ENCODE measurements around the gene A2ML1. TPM values are rescaled to one million over a fixed set of nuclear protein-coding genes. Genes with fewer than 3 reads are reported as not detected.
"Not testable (repeated sequence)": the region's sequence is repeated elsewhere in the genome, so short reads cannot be mapped to it uniquely, and the experiment has no call there.

A2ML1 gene
- total RNA-seq, 1 experiment from 2014 or later = not detected

DNA sequence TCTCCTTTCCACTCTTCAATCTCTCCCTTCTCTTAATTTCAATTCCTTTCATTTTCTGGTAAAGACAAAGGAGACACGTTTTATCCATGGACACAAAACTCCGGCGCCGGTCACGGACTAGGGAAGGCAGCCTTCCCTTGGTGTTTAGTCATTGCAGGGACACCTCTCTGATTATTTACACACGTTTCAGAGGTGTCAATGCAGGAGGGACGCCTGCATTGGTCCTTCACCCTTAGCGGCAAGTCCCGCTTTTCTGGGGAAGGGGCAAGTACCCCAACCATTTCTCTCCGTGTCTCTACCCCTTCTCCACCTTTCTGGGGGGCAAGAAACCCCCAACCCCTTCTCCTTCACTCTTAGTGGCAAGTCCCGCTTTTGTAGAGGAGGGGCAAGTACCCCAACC lies 16.9 kb upstream of the A2ML1 start:
- not testable (repeated sequence) for H2AFZ ChIP-seq (ENCODE audit: low read length); H3K27ac ChIP-seq (ENCODE audit: low read length); H3K4me1 ChIP-seq (ENCODE audit: low read length); H3K79me2 ChIP-seq (ENCODE audit: low read length); H3K4me3 ChIP-seq (ENCODE audit: low read length); H4K20me1 ChIP-seq (ENCODE audit: insufficient read depth, low read depth, low read length); DNase-seq; H3K4me2 ChIP-seq (ENCODE audit: low read depth, low read length, poor library complexity, severe bottlenecking); H3K27me3 ChIP-seq (ENCODE audit: low read length); H3K9ac ChIP-seq (ENCODE audit: low read length); H3K9me3 ChIP-seq (ENCODE audit: low read length); H3K9me2 ChIP-seq (replicated peaks; ENCODE audit: insufficient read depth, low read length); H3K36me3 ChIP-seq (ENCODE audit: insufficient read depth, low read length)

DNA sequence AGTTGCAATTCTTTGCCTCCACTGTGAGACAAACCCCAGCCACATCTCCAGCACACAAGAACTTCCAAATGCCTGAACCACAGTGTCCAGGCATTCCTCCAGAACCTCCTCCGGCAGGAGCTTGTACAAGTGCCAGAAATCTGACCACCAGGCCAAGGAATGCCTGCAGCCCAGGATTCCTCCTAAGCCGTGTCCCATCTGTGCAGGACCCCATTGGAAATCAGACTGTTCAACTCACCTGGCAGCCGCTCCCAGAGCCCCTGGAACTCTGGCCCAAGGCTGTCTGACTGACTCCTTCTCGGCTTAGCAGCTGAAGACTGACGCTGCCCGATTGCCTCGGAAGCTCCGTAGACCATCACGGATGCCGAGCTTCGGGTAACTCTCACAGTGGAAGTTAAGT lies 15.3 kb upstream of the A2ML1 start:
- not testable (repeated sequence) for H3K4me3 ChIP-seq (ENCODE audit: low read length); H3K9me3 ChIP-seq (ENCODE audit: low read length); H3K4me1 ChIP-seq (ENCODE audit: low read length); H3K79me2 ChIP-seq (ENCODE audit: low read length); H3K4me2 ChIP-seq (ENCODE audit: low read depth, low read length, poor library complexity, severe bottlenecking); H3K27me3 ChIP-seq (ENCODE audit: low read length); DNase-seq; H3K36me3 ChIP-seq (ENCODE audit: insufficient read depth, low read length); H4K20me1 ChIP-seq (ENCODE audit: insufficient read depth, low read depth, low read length); H2AFZ ChIP-seq (ENCODE audit: low read length); H3K27ac ChIP-seq (ENCODE audit: low read length); H3K9ac ChIP-seq (ENCODE audit: low read length); H3K9me2 ChIP-seq (replicated peaks; ENCODE audit: insufficient read depth, low read length)

DNA sequence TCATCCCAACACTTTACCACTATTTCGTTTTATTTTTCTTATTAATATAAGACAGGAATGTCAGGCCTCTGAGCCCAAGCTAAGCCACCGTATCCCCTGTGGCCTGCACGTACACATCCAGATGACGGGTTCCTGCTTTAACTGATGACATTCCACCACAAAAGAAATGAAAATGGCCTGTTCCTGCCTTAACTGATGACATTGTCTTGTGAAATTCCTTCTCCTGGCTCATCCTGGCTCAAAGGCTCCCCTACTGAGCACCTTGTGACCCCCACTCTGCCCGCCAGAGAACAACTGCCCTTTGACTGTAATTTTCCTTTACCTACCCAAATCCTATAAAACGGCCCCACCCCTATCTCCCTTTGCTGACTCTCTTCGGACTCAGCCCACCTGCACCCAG lies 12.3 kb upstream of the A2ML1 start:
- not testable (repeated sequence) for H3K27ac ChIP-seq (ENCODE audit: low read length); H3K36me3 ChIP-seq (ENCODE audit: insufficient read depth, low read length); H3K4me1 ChIP-seq (ENCODE audit: low read length); H3K4me3 ChIP-seq (ENCODE audit: low read length); H4K20me1 ChIP-seq (ENCODE audit: insufficient read depth, low read depth, low read length); DNase-seq; H3K9me2 ChIP-seq (replicated peaks; ENCODE audit: insufficient read depth, low read length); H3K27me3 ChIP-seq (ENCODE audit: low read length); H3K9ac ChIP-seq (ENCODE audit: low read length); H3K9me3 ChIP-seq (ENCODE audit: low read length); H2AFZ ChIP-seq (ENCODE audit: low read length); H3K4me2 ChIP-seq (ENCODE audit: low read depth, low read length, poor library complexity, severe bottlenecking); H3K79me2 ChIP-seq (ENCODE audit: low read length)

DNA sequence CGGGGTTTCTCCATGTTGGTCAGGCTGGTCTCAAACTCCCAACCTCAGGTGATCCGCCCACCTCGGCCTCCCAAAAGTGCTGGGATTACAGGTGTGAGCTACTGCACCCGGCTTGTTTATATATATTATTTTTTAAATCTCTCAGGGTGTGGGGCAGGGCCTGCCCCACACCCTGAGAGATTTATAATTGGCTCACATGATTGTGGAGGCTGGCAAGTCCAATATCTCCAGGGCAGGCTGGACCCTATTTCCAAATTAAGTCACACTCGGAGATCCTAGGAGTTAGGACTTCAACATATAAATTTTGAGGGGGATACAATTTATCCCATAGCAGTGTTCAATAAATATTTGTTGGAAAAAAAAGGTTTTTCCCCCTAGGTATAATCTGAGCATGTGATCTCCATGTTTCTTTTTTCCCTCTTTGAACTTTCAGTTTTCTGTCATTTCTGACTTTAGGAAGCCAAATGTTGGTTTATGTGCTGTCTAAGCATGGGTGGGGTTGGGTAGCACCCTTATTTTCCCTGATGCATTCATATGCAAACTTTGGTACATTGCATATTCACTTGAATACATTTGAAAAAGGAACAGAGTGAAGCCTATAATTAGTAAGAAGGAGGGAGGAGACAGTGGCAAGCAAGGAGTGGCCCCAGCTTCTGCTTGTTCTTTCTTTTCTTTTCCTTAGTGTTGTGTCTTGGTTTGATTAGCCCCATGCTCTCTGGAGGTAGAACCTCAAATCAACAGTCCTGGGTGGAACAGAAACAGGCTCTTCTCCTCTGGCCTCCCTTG lies 8.7 kb upstream of the A2ML1 start:
- no peaks in the 10 kb centered on the region for H3K27me3 ChIP-seq (ENCODE audit: low read length)
- no peaks in the 10 kb centered on the region for H3K36me3 ChIP-seq (ENCODE audit: insufficient read depth, low read length)
- H4K20me1 ChIP-seq (ENCODE audit: insufficient read depth, low read depth, low read length) = no peaks in the 10 kb centered on the region
- no peaks in the 10 kb centered on the region for H3K79me2 ChIP-seq (ENCODE audit: low read length)
- no peak overlapping the region for H3K27ac ChIP-seq (ENCODE audit: low read length)
- H3K9me3 ChIP-seq (ENCODE audit: low read length) = no peaks in the 10 kb centered on the region
- no peak overlapping the region for H3K4me2 ChIP-seq (ENCODE audit: low read depth, low read length, poor library complexity, severe bottlenecking)
- DNase-seq = no peak
- no peak overlapping the region for H3K9ac ChIP-seq (ENCODE audit: low read length)
- no peak overlapping the region for H3K4me3 ChIP-seq (ENCODE audit: low read length)
- no peaks in the 10 kb centered on the region for H3K4me1 ChIP-seq (ENCODE audit: low read length)
- H3K9me2 ChIP-seq (replicated peaks; ENCODE audit: insufficient read depth, low read length) = no peaks in the 10 kb centered on the region
- H2AFZ ChIP-seq (ENCODE audit: low read length) = no peak overlapping the region

DNA sequence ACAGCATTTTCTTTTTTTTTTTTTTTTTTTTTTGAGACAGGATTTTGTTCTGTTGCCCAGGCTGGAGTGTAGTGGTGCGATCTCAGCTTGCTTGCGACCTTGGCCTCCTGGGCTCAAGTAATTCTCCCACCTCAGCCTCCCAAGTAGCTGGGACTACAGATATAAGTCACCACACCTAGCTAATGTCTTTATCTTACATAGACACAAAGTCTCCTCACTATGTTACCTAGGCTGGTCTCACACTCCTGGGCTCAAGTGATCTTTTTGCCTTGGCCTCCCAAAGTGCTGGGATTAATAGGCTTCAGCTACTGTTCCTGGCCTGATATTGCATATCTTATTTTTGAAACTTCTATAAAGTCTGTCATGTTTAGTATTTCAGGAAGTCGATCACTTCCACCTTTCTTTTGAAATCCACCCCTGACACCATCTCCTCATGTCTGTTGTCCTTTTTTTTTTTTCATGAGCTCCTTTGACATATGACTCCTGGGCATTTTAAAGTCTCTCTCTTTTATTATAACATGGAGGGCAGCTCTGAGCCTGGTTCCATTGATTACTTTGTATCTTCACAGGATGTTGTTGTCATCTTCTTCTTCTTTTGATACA lies 5.9 kb upstream of the A2ML1 start:
- Histone ChIP-seq H3K4me3 (ENCODE audit: low read length) (no peak overlapping the region), H4K20me1 (ENCODE audit: insufficient read depth, low read depth, low read length) (no peaks in the 10 kb centered on the region), H3K27ac (ENCODE audit: low read length) (no peak overlapping the region), H3K9me2 (replicated peaks; ENCODE audit: insufficient read depth, low read length) (no peaks in the 10 kb centered on the region), H3K9me3 (ENCODE audit: low read length) (no peaks in the 10 kb centered on the region), H3K4me2 (ENCODE audit: low read depth, low read length, poor library complexity, severe bottlenecking) (no peak overlapping the region), H3K27me3 (ENCODE audit: low read length) (no peaks in the 10 kb centered on the region), H3K9ac (ENCODE audit: low read length) (no peak overlapping the region), H2AFZ (ENCODE audit: low read length) (no peak overlapping the region), H3K79me2 (ENCODE audit: low read length) (no peaks in the 10 kb centered on the region), H3K36me3 (ENCODE audit: insufficient read depth, low read length) (no peaks in the 10 kb centered on the region), H3K4me1 (ENCODE audit: low read length) (no peaks in the 10 kb centered on the region)
- no peak for DNase-seq

DNA sequence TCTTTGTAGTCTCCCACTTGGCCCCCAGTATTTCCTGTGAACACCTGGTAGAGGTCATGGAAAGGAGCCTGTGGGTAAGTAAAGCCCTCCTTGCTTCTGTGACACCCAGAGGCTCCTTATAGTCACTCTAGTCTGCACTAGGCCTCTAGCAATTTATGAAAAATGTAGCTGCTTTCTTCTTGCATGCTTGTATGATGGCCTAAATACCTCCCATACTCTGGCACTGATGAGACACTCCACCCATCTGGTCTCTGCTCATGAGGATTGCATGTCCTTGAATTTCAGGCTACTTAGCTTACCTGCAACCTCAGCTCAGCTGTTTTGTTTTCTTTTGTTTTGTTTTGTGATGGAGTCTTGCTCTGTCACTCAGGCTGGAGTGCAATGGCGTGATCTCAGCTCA lies 4.6 kb upstream of the A2ML1 start:
- H3K9ac ChIP-seq (ENCODE audit: low read length) = no peak overlapping the region
- no peaks in the 10 kb centered on the region for H3K9me3 ChIP-seq (ENCODE audit: low read length)
- no peaks in the 10 kb centered on the region for H3K79me2 ChIP-seq (ENCODE audit: low read length)
- H3K27ac ChIP-seq (ENCODE audit: low read length) = no peak overlapping the region
- H3K4me3 ChIP-seq (ENCODE audit: low read length) = no peak overlapping the region
- no peaks in the 10 kb centered on the region for H4K20me1 ChIP-seq (ENCODE audit: insufficient read depth, low read depth, low read length)
- no peaks in the 10 kb centered on the region for H3K36me3 ChIP-seq (ENCODE audit: insufficient read depth, low read length)
- H3K4me1 ChIP-seq (ENCODE audit: low read length) = no peaks in the 10 kb centered on the region
- H3K9me2 ChIP-seq (replicated peaks; ENCODE audit: insufficient read depth, low read length) = no peaks in the 10 kb centered on the region
- no peak for DNase-seq
- no peak overlapping the region for H3K4me2 ChIP-seq (ENCODE audit: low read depth, low read length, poor library complexity, severe bottlenecking)
- no peaks in the 10 kb centered on the region for H3K27me3 ChIP-seq (ENCODE audit: low read length)
- no peak overlapping the region for H2AFZ ChIP-seq (ENCODE audit: low read length)

DNA sequence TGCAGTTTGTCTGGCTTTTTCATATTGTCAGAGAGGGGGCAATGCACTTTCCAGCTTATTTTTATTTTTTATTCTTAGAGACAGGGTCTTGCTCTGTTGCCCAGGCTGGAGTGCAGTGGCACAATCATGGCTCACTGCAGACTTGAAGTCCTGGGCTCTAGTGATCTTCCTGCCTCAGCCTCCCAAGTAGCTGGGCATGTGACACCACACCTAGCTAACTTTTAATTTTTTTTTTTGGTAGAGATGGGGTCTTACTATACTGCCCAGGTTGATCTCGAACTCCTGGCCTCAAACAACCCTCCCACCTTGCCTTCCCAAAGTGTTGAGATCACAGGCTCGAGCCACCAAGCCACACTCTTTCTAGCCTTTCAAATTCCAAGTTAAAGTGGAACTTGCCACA lies 3.9 kb upstream of the A2ML1 start:
- Histone ChIP-seq H3K4me1 (ENCODE audit: low read length) (no peaks in the 10 kb centered on the region), H3K4me2 (ENCODE audit: low read depth, low read length, poor library complexity, severe bottlenecking) (no peak overlapping the region), H3K9me3 (ENCODE audit: low read length) (no peaks in the 10 kb centered on the region), H2AFZ (ENCODE audit: low read length) (no peak overlapping the region), H3K27me3 (ENCODE audit: low read length) (no peaks in the 10 kb centered on the region), H3K4me3 (ENCODE audit: low read length) (no peak overlapping the region), H3K9ac (ENCODE audit: low read length) (no peak overlapping the region), H3K27ac (ENCODE audit: low read length) (no peak overlapping the region), H3K36me3 (ENCODE audit: insufficient read depth, low read length) (no peaks in the 10 kb centered on the region), H3K79me2 (ENCODE audit: low read length) (no peaks in the 10 kb centered on the region), H4K20me1 (ENCODE audit: insufficient read depth, low read depth, low read length) (no peaks in the 10 kb centered on the region), H3K9me2 (replicated peaks; ENCODE audit: insufficient read depth, low read length) (no peaks in the 10 kb centered on the region)
- no peak for DNase-seq

DNA sequence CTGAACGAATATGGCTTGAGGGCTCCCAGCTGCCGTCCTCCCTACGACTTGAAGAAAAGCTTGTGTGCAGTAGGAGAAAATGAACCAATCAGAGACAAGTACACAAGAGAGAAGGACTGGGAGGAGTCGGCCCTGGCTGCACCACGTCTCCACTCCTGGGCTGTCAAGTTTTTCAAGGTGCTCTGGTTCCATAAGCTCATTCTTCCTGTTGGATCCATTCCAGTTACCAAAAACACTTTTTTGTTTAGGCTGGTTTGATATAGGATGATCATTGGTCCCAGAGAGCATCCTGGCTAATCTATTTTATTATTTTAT lies 2.8 kb upstream of the A2ML1 start:
- Histone ChIP-seq H2AFZ (ENCODE audit: low read length) (no peak overlapping the region), H3K36me3 (ENCODE audit: insufficient read depth, low read length) (no peaks in the 10 kb centered on the region)

More for the DNA sequence above, 2.8 kb upstream of the A2ML1 start:
- Histone ChIP-seq H3K4me1 (ENCODE audit: low read length) (no peaks in the 10 kb centered on the region), H3K9me3 (ENCODE audit: low read length) (no peaks in the 10 kb centered on the region), H3K27me3 (ENCODE audit: low read length) (no peaks in the 10 kb centered on the region), H3K4me3 (ENCODE audit: low read length) (no peak overlapping the region), H3K9me2 (replicated peaks; ENCODE audit: insufficient read depth, low read length) (no peaks in the 10 kb centered on the region), H3K27ac (ENCODE audit: low read length) (no peak overlapping the region), H4K20me1 (ENCODE audit: insufficient read depth, low read depth, low read length) (no peaks in the 10 kb centered on the region), H3K9ac (ENCODE audit: low read length) (no peak overlapping the region), H3K4me2 (ENCODE audit: low read depth, low read length, poor library complexity, severe bottlenecking) (no peak overlapping the region), H3K79me2 (ENCODE audit: low read length) (no peaks in the 10 kb centered on the region)
- DNase-seq = no peak
